Parathyroid adenoma (tissue), 2 donors: ENCODE data around the gene AGPAT4.

Experiments used
- H2AFZ ChIP-seq: fragments of 300-600 bp; sonication (generic); one replicate; pipeline ENCODE4 v1.7.0; 2017; ENCODE audit warnings: antibody characterized with exemption, mild to moderate bottlenecking
- H3K27ac ChIP-seq: fragments of 300-600 bp; sonication (generic); one replicate; pipeline ENCODE4 v1.7.0; 2017
- H3K27me3 ChIP-seq: fragments of 300-600 bp; sonication (generic); one replicate; pipeline ENCODE4 v1.7.0; 2017; ENCODE audit warnings: low read length; ENCODE audit not compliant: control insufficient read depth, insufficient read depth
- H3K36me3 ChIP-seq: fragments of 300-600 bp; sonication (generic); one replicate; pipeline ENCODE4 v1.7.0; 2017; ENCODE audit warnings: low read length; ENCODE audit not compliant: control insufficient read depth, insufficient read depth
- H3K4me1 ChIP-seq: fragments of 300-600 bp; sonication (generic); one replicate; pipeline ENCODE4 v1.7.0; 2017; ENCODE audit warnings: control low read depth
- H3K4me2 ChIP-seq: fragments of 300-600 bp; sonication (generic); one replicate; pipeline ENCODE4 v1.7.0; 2017; ENCODE audit warnings: low read length
- H3K4me3 ChIP-seq: fragments of 300-600 bp; sonication (generic); one replicate; pipeline ENCODE4 v1.7.0; 2017; ENCODE audit warnings: low read depth, low read length
- H3K79me2 ChIP-seq: fragments of 300-600 bp; sonication (generic); one replicate; pipeline ENCODE4 v1.7.0; 2017; ENCODE audit warnings: control low read depth
- H3K9ac ChIP-seq: fragments of 300-600 bp; sonication (generic); one replicate; pipeline ENCODE4 v1.7.0; 2017; ENCODE audit warnings: mild to moderate bottlenecking
- H3K9me3 ChIP-seq: fragments of 300-600 bp; sonication (generic); one replicate; pipeline ENCODE4 v1.7.0; 2017; ENCODE audit warnings: low read length; ENCODE audit not compliant: control insufficient read depth
- CTCF ChIP-seq: fragments of 300-600 bp; sonication (generic); IDR thresholded peaks from one replicate; pipeline ENCODE4 v1.7.0; 2017; ENCODE audit warnings: antibody characterized with exemption, mild to moderate bottlenecking
- donor health status: primary hyperparathyroidism.

AGPAT4 gene

GRCh38 chr6:161171207-161171606 is 102.7 kb downstream of the AGPAT4 start:
- no peaks in the 10 kb centered on the region for H3K9me3 ChIP-seq
- no peak for TF ChIP-seq CTCF
- H3K9ac ChIP-seq, result no peak overlapping the region
- no peak overlapping the region for H3K27ac ChIP-seq
- H3K4me1 ChIP-seq, result no peaks in the 10 kb centered on the region
- H3K36me3 ChIP-seq, result no peaks in the 10 kb centered on the region
- H3K27me3 ChIP-seq, result no peaks in the 10 kb centered on the region
- H2AFZ ChIP-seq, result no peak overlapping the region
- no peak overlapping the region for H3K4me2 ChIP-seq
- no peaks in the 10 kb centered on the region for H3K79me2 ChIP-seq
- H3K4me3 ChIP-seq, result no peak overlapping the region

- TF ChIP-seq CTCF, result no peak
Observed at GRCh38 chr6:161169696-161170095, 104.2 kb downstream of the AGPAT4 start.

GRCh38 chr6:161169035-161169434 is 104.8 kb downstream of the AGPAT4 start:
- no peak overlapping the region for H3K27ac ChIP-seq

More at GRCh38 chr6:161169696-161170095, 104.2 kb downstream of the AGPAT4 start:
- Histone ChIP-seq H3K36me3 (no peaks in the 10 kb centered on the region), H3K27ac (no peak overlapping the region), H3K4me3 (no peak overlapping the region), H3K9me3 (no peaks in the 10 kb centered on the region), H2AFZ (no peak overlapping the region), H3K79me2 (no peaks in the 10 kb centered on the region), H3K4me2 (no peak overlapping the region), H3K9ac (no peak overlapping the region), H3K4me1 (no peaks in the 10 kb centered on the region), H3K27me3 (no peaks in the 10 kb centered on the region)

GRCh38 chr6:161168281-161168891 is 105.5 kb downstream of the AGPAT4 start:
- Histone ChIP-seq H3K36me3 (no peaks in the 10 kb centered on the region), H3K79me2 (no peaks in the 10 kb centered on the region), H3K4me3 (no peak overlapping the region), H3K4me1 (no peaks in the 10 kb centered on the region), H3K27ac (no peak overlapping the region), H3K4me2 (no peak overlapping the region), H2AFZ (no peak overlapping the region), H3K9ac (no peak overlapping the region), H3K27me3 (no peaks in the 10 kb centered on the region), H3K9me3 (no peaks in the 10 kb centered on the region)
- no peak for TF ChIP-seq CTCF

More at GRCh38 chr6:161169035-161169434, 104.8 kb downstream of the AGPAT4 start:
- no peak overlapping the region for H3K4me3 ChIP-seq
- H3K9ac ChIP-seq, result no peak overlapping the region
- H3K4me2 ChIP-seq, result no peak overlapping the region
- no peak for TF ChIP-seq CTCF
- H2AFZ ChIP-seq, result no peak overlapping the region
- no peaks in the 10 kb centered on the region for H3K4me1 ChIP-seq
- no peaks in the 10 kb centered on the region for H3K79me2 ChIP-seq
- H3K36me3 ChIP-seq, result no peaks in the 10 kb centered on the region
- no peaks in the 10 kb centered on the region for H3K9me3 ChIP-seq
- no peaks in the 10 kb centered on the region for H3K27me3 ChIP-seq

- no peaks in the 10 kb centered on the region for H3K79me2 ChIP-seq
- no peaks in the 10 kb centered on the region for H3K27me3 ChIP-seq
- no peak overlapping the region for H3K4me2 ChIP-seq
- no peak overlapping the region for H3K9ac ChIP-seq
- no peak overlapping the region for H2AFZ ChIP-seq
- H3K4me1 ChIP-seq, result no peaks in the 10 kb centered on the region
- no peaks in the 10 kb centered on the region for H3K36me3 ChIP-seq
- no peak overlapping the region for H3K4me3 ChIP-seq
- H3K27ac ChIP-seq, result no peak overlapping the region
- no peak for TF ChIP-seq CTCF
- H3K9me3 ChIP-seq, result no peaks in the 10 kb centered on the region
Observed at GRCh38 chr6:161166677-161167076, 107.2 kb downstream of the AGPAT4 start.
